ENCODE results near the gene SIGLEC9.

SIGLEC9 gene

DNA sequence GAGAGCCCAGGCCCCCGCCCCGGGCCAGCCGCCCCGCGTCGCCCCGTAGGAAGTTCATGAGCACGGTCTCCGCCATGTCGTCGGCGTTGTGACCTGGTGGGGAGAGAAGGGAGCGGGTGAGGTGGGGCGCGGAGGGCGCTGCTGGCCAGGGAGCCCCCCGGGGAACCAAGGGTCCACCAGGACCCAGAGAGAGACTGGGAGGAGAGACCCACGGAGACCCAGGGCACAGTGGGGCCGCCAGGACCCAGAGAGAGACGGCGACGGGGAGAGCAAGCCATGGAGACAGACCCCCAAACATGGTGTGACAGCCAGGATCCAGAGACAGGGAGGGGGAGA is 25.7 kb upstream of the SIGLEC9 start:
- H3K9ac ChIP-seq (ENCODE audit: low read length): no peak overlapping the region

DNA sequence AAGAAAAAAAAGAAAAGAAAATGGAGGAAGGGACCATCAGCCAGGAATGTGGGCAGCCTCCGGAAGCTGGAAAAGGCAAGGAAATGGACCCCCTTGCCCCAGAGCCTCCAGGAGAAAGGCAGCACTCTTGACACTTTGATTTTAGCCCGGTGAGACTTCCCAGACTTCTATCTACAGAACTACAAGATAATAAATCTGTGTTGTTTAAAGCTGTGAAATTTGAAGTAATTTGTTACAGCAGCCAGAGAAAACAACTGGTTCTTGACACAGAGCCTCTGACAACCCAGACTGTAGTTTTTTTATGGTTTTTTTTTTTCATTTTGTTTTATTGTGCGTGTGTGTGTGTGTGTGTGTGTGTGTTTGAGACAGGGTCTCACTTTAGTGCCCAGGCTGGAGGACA is 24.1 kb upstream of the SIGLEC9 start:
- Histone ChIP-seq H3K4me2 (ENCODE audit: low read length) (no peak overlapping the region), H3K27me3 (ENCODE audit: insufficient read depth, low read length) (no peaks in the 10 kb centered on the region), H3F3A (ENCODE audit: insufficient read depth, low read length) (no peaks in the 10 kb centered on the region), H3K4me1 (ENCODE audit: insufficient read depth, low read length, severe bottlenecking) (no peaks in the 10 kb centered on the region), H3K27ac (ENCODE audit: low read depth, low read length, poor library complexity, severe bottlenecking) (no peak overlapping the region), H3K4me3 (ENCODE audit: low read depth, low read length, poor library complexity, severe bottlenecking) (no peak overlapping the region), H3K36me3 (ENCODE audit: insufficient read depth, low read length) (peaks cover 43% of the 10 kb centered on the region), H4K20me1 (ENCODE audit: insufficient read depth, low read length) (no peaks in the 10 kb centered on the region), H2AFZ (ENCODE audit: low read length) (no peak overlapping the region), H3K9me3 (ENCODE audit: low read length) (no peaks in the 10 kb centered on the region), H3K79me2 (ENCODE audit: insufficient read depth, low read length) (no peaks in the 10 kb centered on the region), H3K9me2 (ENCODE audit: low read depth, low read length) (no peaks in the 10 kb centered on the region), H3K9ac (ENCODE audit: low read length) (no peak overlapping the region)
- TF ChIP-seq, protein P1, sequence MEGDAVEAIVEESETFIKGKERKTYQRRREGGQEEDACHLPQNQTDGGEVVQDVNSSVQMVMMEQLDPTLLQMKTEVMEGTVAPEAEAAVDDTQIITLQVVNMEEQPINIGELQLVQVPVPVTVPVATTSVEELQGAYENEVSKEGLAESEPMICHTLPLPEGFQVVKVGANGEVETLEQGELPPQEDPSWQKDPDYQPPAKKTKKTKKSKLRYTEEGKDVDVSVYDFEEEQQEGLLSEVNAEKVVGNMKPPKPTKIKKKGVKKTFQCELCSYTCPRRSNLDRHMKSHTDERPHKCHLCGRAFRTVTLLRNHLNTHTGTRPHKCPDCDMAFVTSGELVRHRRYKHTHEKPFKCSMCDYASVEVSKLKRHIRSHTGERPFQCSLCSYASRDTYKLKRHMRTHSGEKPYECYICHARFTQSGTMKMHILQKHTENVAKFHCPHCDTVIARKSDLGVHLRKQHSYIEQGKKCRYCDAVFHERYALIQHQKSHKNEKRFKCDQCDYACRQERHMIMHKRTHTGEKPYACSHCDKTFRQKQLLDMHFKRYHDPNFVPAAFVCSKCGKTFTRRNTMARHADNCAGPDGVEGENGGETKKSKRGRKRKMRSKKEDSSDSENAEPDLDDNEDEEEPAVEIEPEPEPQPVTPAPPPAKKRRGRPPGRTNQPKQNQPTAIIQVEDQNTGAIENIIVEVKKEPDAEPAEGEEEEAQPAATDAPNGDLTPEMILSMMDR (IDR thresholded peaks at IDR 0.05; ENCODE audit: low read length): no peak
- TF ChIP-seq EZH2 (IDR thresholded peaks at IDR 0.05; ENCODE audit: borderline replicate concordance, low read length): no peak

More for the DNA sequence above, 25.7 kb upstream of the SIGLEC9 start:
- no peaks in the 10 kb centered on the region for H3K79me2 ChIP-seq (ENCODE audit: insufficient read depth, low read length)
- H3K4me2 ChIP-seq (ENCODE audit: low read length): no peak overlapping the region
- no peaks in the 10 kb centered on the region for H3K27me3 ChIP-seq (ENCODE audit: insufficient read depth, low read length)
- H3K4me3 ChIP-seq (ENCODE audit: low read depth, low read length, poor library complexity, severe bottlenecking): no peak overlapping the region
- no peak overlapping the region for H3K27ac ChIP-seq (ENCODE audit: low read depth, low read length, poor library complexity, severe bottlenecking)
- TF ChIP-seq, protein P1 (IDR thresholded peaks at IDR 0.05; ENCODE audit: low read length): no peak
- TF ChIP-seq EZH2 (IDR thresholded peaks at IDR 0.05; ENCODE audit: borderline replicate concordance, low read length): no peak
- H2AFZ ChIP-seq (ENCODE audit: low read length): no peak overlapping the region
- H3K9me2 ChIP-seq (ENCODE audit: low read depth, low read length): no peaks in the 10 kb centered on the region
- H4K20me1 ChIP-seq (ENCODE audit: insufficient read depth, low read length): no peaks in the 10 kb centered on the region
- no peaks in the 10 kb centered on the region for H3F3A ChIP-seq (ENCODE audit: insufficient read depth, low read length)
- H3K36me3 ChIP-seq (ENCODE audit: insufficient read depth, low read length): peaks cover 43% of the 10 kb centered on the region
- H3K9me3 ChIP-seq (ENCODE audit: low read length): no peaks in the 10 kb centered on the region
- H3K4me1 ChIP-seq (ENCODE audit: insufficient read depth, low read length, severe bottlenecking): no peaks in the 10 kb centered on the region

DNA sequence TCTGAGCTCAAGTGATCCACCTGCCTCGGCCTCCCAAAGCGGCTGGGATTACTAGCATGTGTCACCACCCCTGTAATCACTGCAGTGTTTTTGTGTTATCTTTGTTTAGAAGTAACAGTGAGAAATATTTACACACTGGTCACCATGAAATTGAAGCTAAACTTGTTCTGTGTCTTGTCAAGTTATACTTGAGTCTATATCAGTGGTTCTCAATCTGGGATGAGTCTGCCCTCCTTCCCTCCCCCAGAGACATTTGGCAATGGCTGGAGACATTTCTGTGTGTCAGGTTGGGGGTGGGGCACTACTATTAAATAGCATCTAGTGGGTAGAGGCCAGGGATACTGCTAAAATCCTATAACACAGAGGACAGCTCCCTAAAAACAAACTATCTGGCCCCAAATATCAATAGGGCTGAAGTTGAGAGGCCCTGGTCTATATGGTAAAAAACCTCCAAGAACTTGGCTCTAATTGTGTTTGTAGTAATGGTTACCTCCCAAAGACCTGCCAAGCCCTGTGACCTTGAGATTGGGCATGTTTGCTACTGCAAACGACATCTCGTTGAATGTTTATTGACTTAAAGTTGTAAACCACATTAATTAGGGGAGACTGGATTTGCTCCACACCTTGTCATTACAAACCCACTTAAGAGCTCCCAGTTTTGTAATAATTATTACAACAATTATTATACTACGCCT is 23.4 kb upstream of the SIGLEC9 start:
- Histone ChIP-seq H3K79me2 (ENCODE audit: insufficient read depth, low read length) (no peaks in the 10 kb centered on the region), H2AFZ (ENCODE audit: low read length) (no peak overlapping the region), H3K4me1 (ENCODE audit: insufficient read depth, low read length, severe bottlenecking) (no peaks in the 10 kb centered on the region), H3K4me3 (ENCODE audit: low read depth, low read length, poor library complexity, severe bottlenecking) (no peak overlapping the region), H3K9me2 (ENCODE audit: low read depth, low read length) (no peaks in the 10 kb centered on the region), H3F3A (ENCODE audit: insufficient read depth, low read length) (no peaks in the 10 kb centered on the region), H4K20me1 (ENCODE audit: insufficient read depth, low read length) (no peaks in the 10 kb centered on the region), H3K27me3 (ENCODE audit: insufficient read depth, low read length) (no peaks in the 10 kb centered on the region), H3K36me3 (ENCODE audit: insufficient read depth, low read length) (peaks cover 43% of the 10 kb centered on the region; the same call in 1 of the 2 replicates), H3K4me2 (ENCODE audit: low read length) (no peak overlapping the region), H3K9me3 (ENCODE audit: low read length) (no peaks in the 10 kb centered on the region), H3K27ac (ENCODE audit: low read depth, low read length, poor library complexity, severe bottlenecking) (no peak overlapping the region), H3K9ac (ENCODE audit: low read length) (no peak overlapping the region)
- no peak for TF ChIP-seq EZH2 (IDR thresholded peaks at IDR 0.05; ENCODE audit: borderline replicate concordance, low read length)
- TF ChIP-seq, protein P1 (IDR thresholded peaks at IDR 0.05; ENCODE audit: low read length): no peak
